Caco-2 (cell line): ENCODE results near the gene PLA2G2F. TPM values are rescaled to one million over a fixed set of nuclear protein-coding genes. Genes with fewer than 3 reads are reported as not detected.

ENCODE experiments used
- BruUV-seq: library from RNA; stranded (reverse); fragments of 400-500 nt; replicated peaks from 2 replicates; lab custom pipeline; 2021; lab: Mats Ljungman, UMichigan
- CTCF ChIA-PET: fragments of 300-600 bp; sonication (Branson Sonifier 250); formaldehyde crosslinking; loops from one replicate; lab custom pipeline; 2022; ENCODE audit warnings: antibody characterized with exemption; lab: Charles Lee
- POLR2A ChIA-PET: fragments of 300-600 bp; sonication (Branson Sonifier 250); formaldehyde crosslinking; loops from one replicate; lab custom pipeline; 2022; ENCODE audit warnings: antibody characterized with exemption; lab: Charles Lee
- DNase-seq, 2 experiments: peaks; one replicate each; pipeline versions ENCODE4 v3.0.0 to v3.0.0-alpha.2; 2020 to 2022
- H3K27me3 ChIP-seq: replicated peaks from 2 replicates; pipeline ENCODE4 v1.6.0; 2011; ENCODE audit warnings: low read length; ENCODE audit not compliant: control insufficient read depth, insufficient read depth
- H3K36me3 ChIP-seq: 2 replicates; pipeline ENCODE4 v1.5.1; 2011; ENCODE audit warnings: low read length; ENCODE audit not compliant: control insufficient read depth, insufficient read depth
- H3K4me1 ChIP-seq: fragments of 250-450 bp; sonication (Bioruptor Pico); 2 replicates; pipeline ENCODE4 v1.5.1; 2020; ENCODE audit warnings: mild to moderate bottlenecking
- H3K4me3 ChIP-seq: 2 replicates; pipeline ENCODE4 v1.5.1; 2011; ENCODE audit warnings: low read depth, mild to moderate bottlenecking, control low read depth, low read length
- H3K9me3 ChIP-seq: fragments of 250-450 bp; sonication (Bioruptor Pico); 2 replicates; pipeline ENCODE4 v1.5.1; 2020; ENCODE audit warnings: mild to moderate bottlenecking, moderate library complexity
- H3K27ac Mint-ChIP-seq: one replicate; pipeline ENCODE4 v1.8.0; 2022; ENCODE audit warnings: mixed read lengths; ENCODE audit not compliant: unreplicated experiment
- H3K27me3 Mint-ChIP-seq: one replicate; pipeline ENCODE4 v1.8.0; 2022; ENCODE audit warnings: mixed read lengths; ENCODE audit not compliant: insufficient read depth, unreplicated experiment
- H3K36me3 Mint-ChIP-seq: one replicate; pipeline ENCODE4 v1.8.0; 2022; ENCODE audit warnings: mild to moderate bottlenecking, mixed read lengths; ENCODE audit not compliant: insufficient read depth, unreplicated experiment
- H3K4me1 Mint-ChIP-seq: one replicate; pipeline ENCODE4 v1.8.0; 2022; ENCODE audit warnings: low read depth, mixed read lengths; ENCODE audit not compliant: unreplicated experiment
- H3K4me3 Mint-ChIP-seq: one replicate; pipeline ENCODE4 v1.8.0; 2022; ENCODE audit warnings: mild to moderate bottlenecking, moderate library complexity, mixed read lengths; ENCODE audit not compliant: unreplicated experiment
- H3K9me3 Mint-ChIP-seq: one replicate; pipeline ENCODE4 v1.8.0; 2022; ENCODE audit warnings: mixed read lengths; ENCODE audit not compliant: unreplicated experiment
- CTCF ChIP-seq, 2 experiments: fragments of 200-600 bp in 1 of 2; IDR thresholded peaks; 1 replicate in 1 of 2; 2 replicates in 1 of 2; pipeline versions ENCODE4 v1.5.1 to v1.8.0; 2011 to 2022; ENCODE audit warnings: antibody characterized with exemption in 1 of 2, control low read depth in 1 of 2, inconsistent platforms in 1 of 2, low read depth in 1 of 2, low read length in 1 of 2, mild to moderate bottlenecking in 1 of 2, moderate library complexity in 1 of 2; ENCODE audit not compliant: insufficient read depth in 1 of 2, severe bottlenecking in 1 of 2, unreplicated experiment in 1 of 2
- intact Hi-C: fragments of 100-400 bp; cut with micrococcal nuclease; formaldehyde crosslinking; loops from one replicate; pipeline ENCODE4 v1.10.0; 2022; ENCODE audit not compliant: unreplicated experiment
- total RNA-seq: library from RNA; stranded (reverse); gene quantifications from 2 replicates; pipeline ENCODE4 v1.2.3, GENCODE V29; 2022

The PLA2G2F gene
- total RNA-seq, 1 experiment from 2014 or later = not detected

GRCh38 chr1:20169932-20170331 lies 30.8 kb downstream of the PLA2G2F start:
- Mint-ChIP-seq H3K36me3 (no peaks in the 10 kb centered on the region), H3K4me1 (no peaks in the 10 kb centered on the region), H3K27ac (no peak overlapping the region), H3K4me3 (no peak overlapping the region), H3K9me3 (peaks cover 13% of the 10 kb centered on the region), H3K27me3 (peaks cover 1% of the 10 kb centered on the region)
- Histone ChIP-seq H3K4me3 (no peak overlapping the region), H3K4me1 (no peaks in the 10 kb centered on the region), H3K9me3 (no peaks in the 10 kb centered on the region), H3K27me3 (no peaks in the 10 kb centered on the region), H3K36me3 (no peaks in the 10 kb centered on the region)
- TF ChIP-seq CTCF (IDR thresholded peaks at IDR 0.05; ENCODE audit: insufficient read depth in 1 of 2, low read depth in 1 of 2, low read length in 1 of 2, severe bottlenecking in 1 of 2, unreplicated experiment in 1 of 2) = no peak
- intact Hi-C loops = no loop called here
- no TSS peak for BruUV-seq
- no peak for DNase-seq
- POLR2A ChIA-PET = no interaction called here
- CTCF ChIA-PET = no interaction called here

DNA sequence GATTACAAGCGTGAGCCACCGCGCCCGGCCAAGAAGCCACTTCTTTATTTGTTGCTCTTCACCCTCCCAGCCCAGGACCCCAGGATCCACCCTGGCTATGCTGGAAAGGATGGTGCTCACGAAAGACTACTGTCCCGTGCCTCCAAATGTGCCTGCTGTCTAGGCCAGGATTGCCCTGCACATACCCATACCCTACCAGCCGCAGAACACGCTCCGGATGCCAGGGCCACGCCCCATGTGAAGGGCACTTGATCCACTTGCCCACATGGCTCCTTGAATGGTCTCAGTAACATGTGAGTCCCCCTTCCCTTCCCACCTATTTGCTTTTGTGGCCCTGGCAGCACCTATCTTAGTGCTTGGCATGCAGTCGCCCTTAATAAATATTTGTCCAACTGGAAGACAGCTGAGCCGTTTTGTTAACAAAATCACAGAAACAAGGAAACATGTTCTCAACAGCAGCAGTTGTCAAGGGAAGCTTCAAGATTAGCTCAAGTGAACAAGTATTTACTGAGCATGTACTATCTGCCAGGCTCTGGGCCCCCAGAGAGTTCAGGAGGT lies 33.0 kb downstream of the PLA2G2F start:
- no peaks in the 10 kb centered on the region for H3K9me3 Mint-ChIP-seq
- H3K4me3 Mint-ChIP-seq = no peak overlapping the region
- Histone ChIP-seq H3K4me3 (no peak overlapping the region), H3K9me3 (no peaks in the 10 kb centered on the region), H3K36me3 (no peaks in the 10 kb centered on the region), H3K27me3 (no peaks in the 10 kb centered on the region), H3K4me1 (no peaks in the 10 kb centered on the region)
- no peaks in the 10 kb centered on the region for H3K36me3 Mint-ChIP-seq
- no TSS peak for BruUV-seq
- DNase-seq = no peak
- H3K4me1 Mint-ChIP-seq = no peaks in the 10 kb centered on the region
- peaks cover 10% of the 10 kb centered on the region for H3K27me3 Mint-ChIP-seq
- ChIA-PET POLR2A (no interaction called here), CTCF (no interaction called here)
- intact Hi-C loops = no loop called here
- H3K27ac Mint-ChIP-seq = no peak overlapping the region
- TF ChIP-seq CTCF (IDR thresholded peaks at IDR 0.05; ENCODE audit: insufficient read depth in 1 of 2, low read depth in 1 of 2, low read length in 1 of 2, severe bottlenecking in 1 of 2, unreplicated experiment in 1 of 2) = no peak

GRCh38 chr1:20174937-20175666 lies 36.0 kb downstream of the PLA2G2F start:
- Histone ChIP-seq H3K4me1 (no peaks in the 10 kb centered on the region), H3K9me3 (no peaks in the 10 kb centered on the region), H3K27me3 (no peaks in the 10 kb centered on the region), H3K4me3 (no peak overlapping the region), H3K36me3 (no peaks in the 10 kb centered on the region)
- CTCF ChIA-PET = no interaction called here
- BruUV-seq = no TSS peak
- POLR2A ChIA-PET = no interaction called here
- DNase-seq = no peak
- no peak for TF ChIP-seq CTCF (IDR thresholded peaks at IDR 0.05; ENCODE audit: insufficient read depth in 1 of 2, low read depth in 1 of 2, low read length in 1 of 2, severe bottlenecking in 1 of 2, unreplicated experiment in 1 of 2)
- Mint-ChIP-seq H3K27ac (no peak overlapping the region), H3K4me1 (no peaks in the 10 kb centered on the region), H3K36me3 (no peaks in the 10 kb centered on the region), H3K27me3 (peaks cover 14% of the 10 kb centered on the region), H3K9me3 (peaks cover 8% of the 10 kb centered on the region), H3K4me3 (no peak overlapping the region)
- intact Hi-C loops = no loop called here
